SHP77 treated with DMSO at 0.1 percent for 48 hours (cell line): Measurements from ENCODE around the gene MYBPC3.
"Not testable (repeated sequence)": the region's sequence is repeated elsewhere in the genome, so short reads cannot be mapped to it uniquely, and the experiment has no call there.

Experiments used
- DNase-seq: peaks from one replicate; lab custom pipeline; 2025; lab: John Stamatoyannopoulos, UW

Gene MYBPC3

DNA sequence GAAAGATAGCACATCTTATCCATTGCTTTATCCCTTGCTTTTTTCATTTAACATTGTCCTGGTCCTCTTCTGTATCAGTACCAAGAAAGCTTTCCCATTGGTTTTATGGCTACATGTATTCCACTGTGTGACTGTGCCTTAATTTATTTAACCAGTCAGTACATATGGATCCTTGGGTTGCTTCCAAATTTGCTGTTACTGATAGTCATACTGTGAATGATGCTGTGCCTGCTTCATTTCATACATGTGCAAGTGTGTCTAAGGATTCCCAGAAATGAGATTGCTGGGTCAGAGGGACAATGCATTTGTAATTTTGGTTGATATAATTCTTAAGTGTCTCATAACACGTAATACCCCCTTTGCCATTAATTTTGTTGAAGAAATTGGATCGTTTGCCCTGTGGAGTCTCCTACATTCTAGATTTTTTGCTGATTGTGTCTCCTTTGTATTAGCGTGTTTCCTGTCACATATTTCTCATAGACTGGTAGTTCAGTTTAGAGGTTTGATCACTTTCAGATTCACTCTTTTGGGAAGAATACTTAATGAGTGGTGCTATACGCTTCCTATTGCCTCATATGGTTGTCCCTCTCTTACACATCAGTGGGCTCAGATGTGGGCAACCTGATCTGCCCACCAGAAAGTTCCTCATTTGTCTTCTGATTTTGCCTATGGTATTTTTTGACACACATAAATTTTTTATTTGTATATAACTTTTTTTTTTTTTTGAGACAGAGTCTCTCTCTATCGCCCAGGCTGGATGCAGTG is 35.3 kb downstream of the MYBPC3 start:
- no peak for DNase-seq

DNA sequence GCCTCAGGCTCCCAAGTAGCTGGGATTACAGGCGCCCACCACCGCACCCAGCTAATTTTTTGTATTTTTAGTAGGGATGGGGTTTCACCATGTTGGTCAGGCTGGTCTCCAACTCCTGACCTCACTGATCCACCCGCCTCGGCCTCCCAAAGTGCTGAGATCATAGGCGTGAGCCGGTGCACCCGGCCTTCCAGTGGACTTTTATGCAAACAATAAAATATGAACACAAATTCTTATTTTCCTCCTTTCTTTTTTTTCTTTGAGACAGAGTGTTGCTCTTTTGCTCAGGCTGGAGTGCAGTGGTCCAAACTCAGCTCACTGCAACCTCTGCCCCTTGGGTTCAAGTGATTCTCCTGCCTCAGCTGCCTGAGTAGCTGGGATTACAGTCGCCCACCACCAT is 36.0 kb downstream of the MYBPC3 start:
- not testable (repeated sequence) for DNase-seq

DNA sequence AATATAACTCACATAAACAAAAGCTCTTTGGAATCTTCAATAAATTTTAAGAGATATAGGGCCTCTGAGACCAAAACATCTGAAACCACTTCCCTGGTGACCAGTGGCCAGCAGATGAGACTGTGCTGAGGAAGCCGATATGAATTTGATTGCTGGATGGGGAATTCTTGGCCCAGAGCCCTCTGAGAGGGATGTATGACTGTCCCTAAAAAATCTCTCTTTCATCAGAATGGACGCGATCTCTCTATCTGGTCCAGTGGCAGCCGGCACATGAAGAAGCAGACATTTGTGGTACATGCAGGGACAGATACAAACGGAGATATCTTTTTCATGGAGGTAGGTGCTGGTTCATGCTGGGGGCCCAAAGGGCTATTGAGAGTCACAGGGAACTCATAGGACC is 37.5 kb downstream of the MYBPC3 start:
- DNase-seq, result no peak

DNA sequence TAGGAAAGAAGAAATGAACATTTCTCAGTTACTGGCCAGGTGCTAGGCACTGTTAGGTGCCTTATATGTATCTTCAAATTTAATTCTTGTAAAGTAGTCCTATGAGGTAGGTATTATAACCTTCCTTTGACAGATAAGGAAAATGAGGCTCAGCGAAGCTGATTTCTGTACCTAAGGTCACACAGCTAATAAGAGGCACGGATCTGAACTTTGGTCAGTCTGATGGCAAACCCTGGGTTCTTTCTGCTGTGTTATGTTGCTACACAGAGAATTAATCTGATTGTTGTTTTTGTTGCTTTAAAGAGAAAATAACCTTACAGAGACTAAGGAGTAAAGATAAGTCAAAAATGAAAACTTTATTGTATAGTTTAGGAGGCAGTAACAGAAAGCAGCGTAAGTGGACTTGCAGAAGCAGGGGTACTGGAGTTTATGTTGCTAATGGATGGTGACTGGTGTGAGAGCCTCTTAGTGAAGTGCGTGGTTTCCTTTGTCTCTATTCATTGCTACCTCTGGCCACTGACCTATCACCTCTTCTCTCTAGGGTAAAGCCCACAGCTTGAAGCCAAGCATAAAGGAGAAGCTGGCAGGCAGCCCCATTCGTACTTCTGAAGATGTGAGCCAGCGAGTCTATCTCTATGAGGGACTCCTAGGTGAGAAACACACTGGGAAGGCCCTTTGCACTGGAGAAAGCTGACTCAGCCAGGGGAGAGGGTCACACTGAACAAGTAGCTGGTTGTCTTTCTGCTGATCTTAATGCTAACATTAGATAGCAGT is 44.3 kb downstream of the MYBPC3 start:
- DNase-seq, result no peak

DNA sequence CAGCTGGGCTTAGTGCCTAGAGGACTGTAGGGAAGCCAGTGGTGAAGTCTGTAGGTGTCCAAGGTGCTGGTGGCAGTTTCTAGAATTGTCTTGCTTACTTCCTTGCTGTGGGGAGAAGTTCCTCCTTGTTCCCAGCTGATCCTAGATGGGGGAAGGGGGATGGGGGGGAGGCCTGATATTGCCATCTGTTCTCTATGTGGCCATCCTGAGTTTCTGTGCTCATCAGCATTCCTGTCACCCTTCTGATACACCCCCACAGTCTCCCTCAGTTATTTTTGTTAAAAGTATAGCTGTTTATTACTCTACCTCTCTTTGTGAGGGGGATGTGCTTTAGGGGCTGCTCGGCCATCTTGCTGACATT is 46.0 kb downstream of the MYBPC3 start:
- no peak for DNase-seq

DNA sequence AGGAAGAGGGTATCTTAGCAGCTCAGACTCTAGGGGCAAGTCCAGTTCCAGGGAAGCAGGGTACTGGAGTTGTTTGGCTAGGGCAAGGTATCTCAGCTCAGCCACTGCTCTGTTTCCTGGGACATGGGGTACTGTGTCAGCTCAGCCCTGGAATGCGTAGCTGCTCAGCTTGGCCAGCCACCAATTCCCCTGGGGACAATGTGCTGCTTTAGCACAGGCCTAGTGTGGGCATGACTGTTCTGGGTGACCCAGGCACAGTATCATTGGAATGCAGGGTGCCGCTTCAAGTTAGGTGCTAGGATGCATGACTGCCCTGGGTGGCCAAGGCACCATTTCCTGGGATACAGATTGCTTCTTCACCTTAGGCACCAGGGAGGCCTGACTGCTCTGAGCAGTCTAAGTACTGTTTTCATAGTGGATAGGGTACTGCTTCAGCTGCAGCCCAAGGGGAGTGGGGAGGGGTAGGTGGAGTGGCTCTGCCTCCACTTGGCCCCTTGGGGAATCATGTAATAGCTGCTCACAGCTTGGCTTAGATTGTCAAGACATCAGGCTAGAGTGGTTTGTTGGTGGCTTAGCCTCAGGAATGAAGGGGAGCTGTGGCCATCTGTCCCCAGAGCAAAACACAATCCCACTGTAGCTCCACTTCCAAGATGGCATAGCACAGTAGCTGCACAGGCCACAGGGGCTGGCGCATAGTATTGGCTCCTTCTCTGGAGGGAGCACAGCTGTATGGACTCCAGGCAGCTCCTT is 46.6 kb downstream of the MYBPC3 start:
- no peak for DNase-seq

DNA sequence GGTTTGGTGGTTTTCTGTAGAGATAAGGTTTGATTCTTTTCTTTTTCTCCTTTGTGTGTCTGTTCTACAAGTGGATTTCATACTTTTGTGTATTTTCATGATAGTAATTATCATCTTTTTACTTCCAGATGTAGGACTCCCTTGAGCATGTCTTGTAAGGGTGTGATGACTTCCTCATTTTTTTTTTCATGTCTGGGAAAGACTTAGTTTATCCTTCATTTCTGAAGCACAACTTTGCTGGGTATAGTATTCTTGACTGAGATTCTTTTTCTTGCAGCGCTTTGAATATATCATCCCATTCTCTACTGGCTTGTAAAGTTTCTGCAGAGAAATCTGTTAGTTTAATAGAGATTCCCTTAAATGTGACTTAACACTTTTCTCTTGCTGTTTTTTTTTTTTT is 49.6 kb downstream of the MYBPC3 start:
- DNase-seq, result no peak

DNA sequence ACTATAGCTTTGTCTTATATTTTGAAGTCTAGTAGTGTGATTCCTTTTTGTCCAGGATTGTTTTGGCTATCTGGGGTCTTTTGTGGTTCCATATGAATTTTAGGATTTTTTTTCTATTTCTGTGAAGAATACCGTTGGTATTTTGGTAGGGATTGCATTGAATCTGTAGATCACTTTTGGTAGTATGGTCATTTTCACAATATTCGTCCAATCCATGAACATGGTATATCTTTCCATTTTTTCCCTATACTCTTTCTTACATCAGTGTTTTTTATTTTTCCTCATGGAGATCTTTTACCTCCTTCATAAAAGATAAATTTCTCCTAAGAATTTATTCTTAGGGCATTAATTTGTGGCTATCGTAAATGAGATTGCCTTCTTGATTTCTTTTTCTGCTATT is 53.4 kb downstream of the MYBPC3 start:
- DNase-seq, result no peak

DNA sequence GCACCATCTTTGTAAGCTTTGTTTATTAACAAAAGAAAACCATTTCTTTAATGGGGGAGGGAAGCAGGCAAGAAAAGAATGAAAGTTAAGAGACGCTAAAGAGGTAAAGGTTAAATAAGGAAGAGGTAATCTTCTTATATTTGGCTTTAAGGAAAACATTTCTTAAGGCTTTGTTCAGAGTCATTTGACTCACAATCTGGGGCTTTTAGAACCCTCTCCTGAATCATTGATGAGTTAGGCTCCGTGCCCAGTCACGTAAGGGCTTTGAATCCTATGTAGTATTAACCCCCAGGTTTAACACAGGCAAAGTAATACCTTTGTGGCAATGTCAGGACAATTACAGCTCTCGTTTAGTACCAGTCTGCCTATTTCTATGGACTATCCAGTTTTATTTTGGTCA is 56.5 kb downstream of the MYBPC3 start:
- DNase-seq, result no peak

DNA sequence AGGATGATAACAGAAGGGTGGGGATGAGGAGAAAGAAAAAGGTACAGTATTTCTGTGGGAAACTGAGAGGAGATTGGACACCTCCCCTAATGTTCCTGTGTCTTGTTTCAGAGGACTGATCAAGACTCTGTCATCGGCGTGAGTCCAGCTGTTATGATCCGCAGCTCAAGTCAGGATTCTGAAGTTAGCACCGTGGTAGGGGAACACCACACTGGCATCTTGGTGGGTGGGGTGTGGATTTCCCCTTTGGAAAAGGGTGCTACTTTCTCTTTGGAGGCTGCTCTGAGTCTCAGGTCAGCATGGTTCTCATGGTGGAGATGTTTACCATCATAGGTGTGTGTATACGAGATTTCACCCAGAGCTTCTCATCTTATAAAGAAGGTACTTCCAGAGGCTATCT is 57.1 kb downstream of the MYBPC3 start:
- no peak for DNase-seq

DNA sequence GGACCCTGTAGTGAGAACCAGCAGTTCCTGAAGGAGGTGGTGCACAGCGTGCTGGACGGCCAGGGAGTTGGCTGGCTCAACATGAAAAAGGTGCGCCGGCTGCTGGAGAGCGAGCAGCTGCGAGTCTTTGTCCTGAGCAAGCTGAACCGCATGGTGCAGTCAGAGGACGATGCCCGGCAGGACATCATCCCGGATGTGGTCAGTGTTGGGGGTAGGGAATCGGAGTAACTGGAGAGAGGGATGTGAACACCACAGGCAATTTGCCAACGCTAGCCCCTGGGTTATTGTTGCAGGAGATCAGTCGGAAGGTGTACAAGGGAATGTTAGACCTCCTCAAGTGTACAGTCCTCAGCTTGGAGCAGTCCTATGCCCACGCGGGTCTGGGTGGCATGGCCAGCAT is 62.6 kb downstream of the MYBPC3 start:
- no peak for DNase-seq

DNA sequence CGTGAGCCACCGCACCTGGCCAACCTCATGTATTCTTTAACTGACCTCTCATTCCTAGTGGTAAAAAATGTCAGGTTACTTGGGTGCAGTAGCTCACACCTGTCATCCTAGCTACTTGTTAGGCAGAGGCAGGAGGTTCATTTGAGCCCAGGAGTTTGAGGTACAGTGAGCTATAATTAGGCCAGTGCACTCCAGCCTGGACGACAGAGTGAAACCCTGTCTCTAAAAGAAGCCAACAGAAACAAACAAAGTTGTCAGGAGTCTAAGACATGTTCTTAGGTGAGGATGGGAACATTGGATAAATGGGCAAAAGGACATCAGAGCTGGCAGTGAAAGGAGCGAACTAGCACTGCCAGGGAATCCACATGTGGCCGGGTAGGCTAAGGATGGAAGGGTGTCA is 64.4 kb downstream of the MYBPC3 start:
- no peak for DNase-seq

DNA sequence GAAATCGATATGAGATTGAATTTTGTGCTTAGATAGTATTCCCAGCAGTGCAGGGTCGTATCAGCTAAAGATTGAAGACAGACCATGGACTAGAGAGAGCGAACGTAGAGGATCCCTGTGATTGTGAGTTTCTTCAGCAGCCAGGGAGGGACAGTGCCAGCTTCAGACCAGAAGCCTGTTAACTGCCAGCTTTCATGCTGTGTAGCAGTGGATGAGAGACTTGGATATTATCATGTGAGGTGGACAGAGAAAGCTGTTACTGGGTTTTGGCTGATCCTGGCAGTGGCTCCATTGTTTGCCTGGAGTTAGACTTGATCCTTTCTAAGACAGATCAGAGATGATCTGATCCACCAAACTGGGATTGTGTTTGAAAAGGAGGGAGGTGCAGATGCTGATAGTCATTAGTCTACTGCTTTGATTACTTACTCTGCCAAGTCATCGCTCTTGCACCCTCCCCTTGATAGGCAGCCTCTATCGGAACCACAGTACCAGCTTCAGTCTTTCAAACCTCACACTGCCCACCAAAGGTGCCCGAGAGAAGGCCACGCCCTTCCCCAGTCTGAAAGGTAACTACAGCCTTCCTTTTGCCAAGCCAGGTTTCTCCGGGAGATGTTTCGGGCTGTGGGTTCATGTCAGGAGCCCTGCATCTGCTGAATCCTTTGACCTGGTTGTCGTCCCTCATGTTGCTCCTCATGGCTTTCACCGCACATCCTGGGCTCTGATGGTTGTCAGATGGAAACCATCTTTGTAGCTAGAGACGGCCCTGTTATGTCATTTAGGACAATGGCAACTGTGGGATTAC is 66.3 kb downstream of the MYBPC3 start:
- DNase-seq, result no peak

DNA sequence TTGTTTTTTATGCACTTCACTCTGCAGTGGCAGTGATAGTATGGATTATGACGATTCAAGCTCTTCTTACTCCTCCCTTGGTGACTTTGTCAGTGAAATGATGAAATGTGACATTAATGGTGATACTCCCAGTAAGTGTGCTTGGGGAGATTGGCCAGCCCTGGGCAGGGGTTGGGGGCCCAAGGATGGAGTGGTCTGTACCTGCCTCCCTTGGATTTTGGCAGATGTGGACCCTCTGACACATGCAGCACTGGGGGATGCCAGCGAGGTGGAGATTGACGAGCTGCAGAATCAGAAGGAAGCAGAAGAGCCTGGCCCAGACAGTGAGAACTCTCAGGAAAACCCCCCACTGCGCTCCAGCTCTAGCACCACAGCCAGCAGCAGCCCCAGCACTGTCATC is 68.4 kb downstream of the MYBPC3 start:
- no peak for DNase-seq

DNA sequence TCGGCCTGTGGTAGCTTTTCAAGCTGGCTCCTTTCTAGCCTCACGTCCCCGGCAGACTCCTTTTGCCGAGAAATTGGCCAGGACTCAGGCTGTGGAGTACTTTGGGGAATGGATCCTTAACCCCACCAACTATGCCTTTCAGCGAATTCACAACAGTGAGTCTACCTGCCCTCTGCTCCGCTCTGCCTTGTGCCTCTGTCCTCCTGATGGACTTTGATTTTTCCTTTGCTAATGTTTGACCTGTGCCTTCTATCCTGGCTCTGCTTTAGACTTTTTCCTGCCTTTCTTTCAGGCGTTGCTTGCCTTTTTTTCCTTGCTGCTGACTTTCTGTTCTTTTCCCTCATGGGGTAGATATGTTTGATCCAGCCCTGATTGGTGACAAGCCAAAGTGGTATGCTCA is 70.0 kb downstream of the MYBPC3 start:
- no peak for DNase-seq
